HCT116 (cell line): Measurements from ENCODE around the gene EMP2. TPM values are rescaled to one million over a fixed set of nuclear protein-coding genes. Genes with fewer than 3 reads are reported as not detected.

ENCODE experiments used
- ATAC-seq: fragments of 200-7000 bp; cut with Tn5 transposase; 2 replicates; pipeline ENCODE4 v1.9.1; 2020; ENCODE audit warnings: mild to moderate bottlenecking, moderate library complexity
- BruUV-seq: library from RNA; stranded (reverse); fragments of 400-500 nt; replicated peaks from 2 replicates; lab custom pipeline; 2021; lab: Mats Ljungman, UMichigan
- CTCF ChIA-PET: fragments of 300-600 bp; sonication (Branson Sonifier 250); formaldehyde crosslinking; loops from one replicate; lab custom pipeline; 2021; ENCODE audit warnings: antibody characterized with exemption; lab: Charles Lee
- POLR2A ChIA-PET: fragments of 300-600, 350-600 bp; sonication (Branson Sonifier 250); formaldehyde crosslinking; loops from one replicate; lab custom pipeline; 2021; ENCODE audit warnings: antibody characterized with exemption; lab: Charles Lee
- RAD21 ChIA-PET, 2 experiments: fragments of 300-600 bp; sonication (Branson Sonifier 250); formaldehyde crosslinking; loops; one replicate each; lab custom pipeline; 2023; ENCODE audit warnings: low total read pairs in 2 of 2; ENCODE audit not compliant: uncharacterized antibody in 2 of 2, unreplicated experiment in 2 of 2, low non-redundant PET in 1 of 2; lab: Charles Lee
- DNase-seq: peaks from one replicate; pipeline ENCODE4 v3.0.0-alpha.2; 2010; ENCODE audit warnings: low read depth, low spot score
- H2AFZ ChIP-seq: fragments of 200-600 bp; shearing (Covaris generic), sonication (generic); 2 replicates; pipeline ENCODE4 v1.6.1; 2017; ENCODE audit warnings: low read depth, mixed run types, mixed read lengths, antibody characterized with exemption, low read length; ENCODE audit not compliant: poor library complexity, severe bottlenecking
- H3K27ac ChIP-seq: 2 replicates; pipeline ENCODE4 v1.5.1; 2012; ENCODE audit warnings: low read depth, low read length
- H3K27me3 ChIP-seq: fragments of 200-600 bp; sonication (generic); 2 replicates; pipeline ENCODE4 v1.6.1; 2016; ENCODE audit warnings: mixed run types, low read length, mixed read lengths; ENCODE audit not compliant: insufficient read depth
- H3K36me3 ChIP-seq, 2 experiments: fragments of 200-500 bp in 1 of 2; fragments of 200-600 bp in 1 of 2; sonication (Bioruptor generic) in 1 of 2; sonication (generic) in 1 of 2; 2 replicates each; pipeline versions ENCODE4 v1.5.1 to v1.6.1; 2014 to 2016; ENCODE audit warnings: low read length in 2 of 2, inconsistent platforms in 1 of 2, mixed read lengths in 1 of 2, mixed run types in 1 of 2; ENCODE audit not compliant: insufficient read depth in 2 of 2, control insufficient read depth in 1 of 2
- H3K4me1 ChIP-seq, 2 experiments: fragments of 200-600 bp in 1 of 2; sonication (generic) in 1 of 2; 2 replicates each; pipeline versions ENCODE4 v1.5.1 to v1.6.1; 2012 to 2017; ENCODE audit warnings: low read length in 2 of 2, inconsistent platforms in 1 of 2, mild to moderate bottlenecking in 1 of 2, mixed read lengths in 1 of 2, mixed run types in 1 of 2, moderate library complexity in 1 of 2; ENCODE audit not compliant: insufficient read depth in 2 of 2, control insufficient read depth in 1 of 2
- H3K4me2 ChIP-seq: fragments of 200-600 bp; sonication (generic); 2 replicates; pipeline ENCODE4 v1.6.1; 2017; ENCODE audit warnings: mixed run types, low read length, mixed read lengths
- H3K4me3 ChIP-seq, 2 experiments: fragments of 200-600 bp in 1 of 2; sonication (generic) in 1 of 2; replicated peaks in 1 of 2; 2 replicates each; pipeline ENCODE4 v1.5.1; 2011 to 2016; ENCODE audit warnings: low read length in 2 of 2, control low read depth in 1 of 2, low read depth in 1 of 2, mild to moderate bottlenecking in 1 of 2, mixed read lengths in 1 of 2, mixed run types in 1 of 2
- H3K79me2 ChIP-seq: fragments of 200-600 bp; sonication (generic); 2 replicates; pipeline ENCODE4 v1.6.1; 2017; ENCODE audit warnings: mild to moderate bottlenecking, mixed run types, low read length, moderate library complexity, mixed read lengths; ENCODE audit not compliant: insufficient read depth
- H3K9ac ChIP-seq: fragments of 200-600 bp; sonication (generic); 2 replicates; pipeline ENCODE4 v1.6.1; 2016; ENCODE audit warnings: low read length, mixed read lengths
- H3K9me2 ChIP-seq: fragments of 200-600 bp; sonication (generic), shearing (Covaris generic); 2 replicates; pipeline ENCODE4 v1.6.1; 2017; ENCODE audit warnings: mixed run types, mild to moderate bottlenecking, moderate library complexity; ENCODE audit not compliant: insufficient read depth
- H3K9me3 ChIP-seq, 2 experiments: fragments of 200-500 bp in 1 of 2; fragments of 200-600 bp in 1 of 2; sonication (Bioruptor generic) in 1 of 2; sonication (generic) in 1 of 2; 2 replicates each; pipeline ENCODE4 v1.6.1; 2014 to 2017; ENCODE audit warnings: low read length in 2 of 2, mixed read lengths in 2 of 2, inconsistent platforms in 1 of 2, low read depth in 1 of 2, mild to moderate bottlenecking in 1 of 2, mixed run types in 1 of 2, moderate library complexity in 1 of 2; ENCODE audit not compliant: control insufficient read depth in 1 of 2, insufficient read depth in 1 of 2
- H4K20me1 ChIP-seq: fragments of 200-600 bp; sonication (generic), shearing (Covaris generic); 2 replicates; pipeline ENCODE4 v1.6.1; 2017; ENCODE audit warnings: mixed run types, mild to moderate bottlenecking, moderate library complexity; ENCODE audit not compliant: insufficient read depth
- ELF1 ChIP-seq: IDR thresholded peaks from 2 replicates; pipeline ENCODE4 v1.6.1; 2012; ENCODE audit warnings: low read depth, borderline replicate concordance
- EZH2phosphoT487 ChIP-seq: fragments of 200-600 bp; IDR thresholded peaks from 2 replicates; pipeline ENCODE4 v1.6.1; 2018; ENCODE audit warnings: antibody characterized with exemption, borderline replicate concordance
- FOSL1 ChIP-seq: IDR thresholded peaks from 2 replicates; pipeline ENCODE4 v1.6.1; 2012; ENCODE audit warnings: low read depth
- JUND ChIP-seq: IDR thresholded peaks from 2 replicates; pipeline ENCODE4 v1.6.1; 2012
- POLR2A ChIP-seq: IDR thresholded peaks from 2 replicates; pipeline ENCODE4 v1.7.0; 2011; ENCODE audit warnings: borderline replicate concordance; ENCODE audit not compliant: insufficient read depth, insufficient read length; ENCODE audit errors: extremely low read depth
- POLR2AphosphoS5 ChIP-seq: IDR thresholded peaks from 2 replicates; pipeline ENCODE4 v1.6.1; 2011; ENCODE audit warnings: mild to moderate bottlenecking, low read depth, low read length, moderate library complexity
- SIN3A ChIP-seq: IDR thresholded peaks from 2 replicates; pipeline ENCODE4 v1.6.1; 2012; ENCODE audit warnings: low read depth
- SP1 ChIP-seq: IDR thresholded peaks from 2 replicates; pipeline ENCODE4 v1.6.1; 2012; ENCODE audit warnings: low read depth
- SRF ChIP-seq: IDR thresholded peaks from 2 replicates; pipeline ENCODE4 v1.6.1; 2012; ENCODE audit warnings: low read depth
- TCF7L2 ChIP-seq: IDR thresholded peaks from 2 replicates; pipeline ENCODE4 v1.7.0; 2011; ENCODE audit warnings: borderline replicate concordance, inconsistent platforms; ENCODE audit not compliant: insufficient read depth, insufficient read length; ENCODE audit errors: extremely low read depth
- YY1 ChIP-seq: IDR thresholded peaks from 2 replicates; pipeline ENCODE4 v1.6.1; 2011; ENCODE audit warnings: low read length, low read depth, moderate library complexity, mild to moderate bottlenecking; ENCODE audit not compliant: insufficient replicate concordance; ENCODE audit errors: extremely low read depth
- intact Hi-C: fragments of 100-400 bp; cut with micrococcal nuclease; formaldehyde crosslinking; loops from 2 replicates; pipeline ENCODE4 v1.10.0; 2022
- total RNA-seq: library from RNA; stranded (reverse); gene quantifications from one replicate; pipeline ENCODE4 v1.2.1, GENCODE V29; 2021; ENCODE audit not compliant: unreplicated experiment
- TF ChIP-seq, protein P1 (sequence below): IDR thresholded peaks from 2 replicates; pipeline ENCODE4 v1.6.1; 2012
- TF ChIP-seq, protein P2 (sequence below): IDR thresholded peaks from 2 replicates; pipeline ENCODE4 v1.6.1; 2011; ENCODE audit warnings: mild to moderate bottlenecking, low read length, moderate library complexity; ENCODE audit not compliant: insufficient replicate concordance; ENCODE audit errors: extremely low read depth

The EMP2 gene
- total RNA-seq, 1 experiment from 2014 or later, result 32.6 TPM

GRCh38 chr16:10616419-10616755 lies 36.0 kb upstream of the EMP2 start:
- intact Hi-C loops, result no loop called here
- TF ChIP-seq, protein P1, sequence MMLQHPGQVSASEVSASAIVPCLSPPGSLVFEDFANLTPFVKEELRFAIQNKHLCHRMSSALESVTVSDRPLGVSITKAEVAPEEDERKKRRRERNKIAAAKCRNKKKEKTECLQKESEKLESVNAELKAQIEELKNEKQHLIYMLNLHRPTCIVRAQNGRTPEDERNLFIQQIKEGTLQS, result no peak
- no peak for TF ChIP-seq EZH2phosphoT487
- no peak for TF ChIP-seq SIN3A
- no peak for TF ChIP-seq POLR2A
- TF ChIP-seq, protein P2, sequence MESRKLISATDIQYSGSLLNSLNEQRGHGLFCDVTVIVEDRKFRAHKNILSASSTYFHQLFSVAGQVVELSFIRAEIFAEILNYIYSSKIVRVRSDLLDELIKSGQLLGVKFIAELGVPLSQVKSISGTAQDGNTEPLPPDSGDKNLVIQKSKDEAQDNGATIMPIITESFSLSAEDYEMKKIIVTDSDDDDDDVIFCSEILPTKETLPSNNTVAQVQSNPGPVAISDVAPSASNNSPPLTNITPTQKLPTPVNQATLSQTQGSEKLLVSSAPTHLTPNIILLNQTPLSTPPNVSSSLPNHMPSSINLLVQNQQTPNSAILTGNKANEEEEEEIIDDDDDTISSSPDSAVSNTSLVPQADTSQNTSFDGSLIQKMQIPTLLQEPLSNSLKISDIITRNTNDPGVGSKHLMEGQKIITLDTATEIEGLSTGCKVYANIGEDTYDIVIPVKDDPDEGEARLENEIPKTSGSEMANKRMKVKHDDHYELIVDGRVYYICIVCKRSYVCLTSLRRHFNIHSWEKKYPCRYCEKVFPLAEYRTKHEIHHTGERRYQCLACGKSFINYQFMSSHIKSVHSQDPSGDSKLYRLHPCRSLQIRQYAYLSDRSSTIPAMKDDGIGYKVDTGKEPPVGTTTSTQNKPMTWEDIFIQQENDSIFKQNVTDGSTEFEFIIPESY, result no peak
- no peak for TF ChIP-seq TCF7L2
- TF ChIP-seq SP1, result no peak
- no peak for TF ChIP-seq JUND
- TF ChIP-seq ELF1, result no peak
- no peak for TF ChIP-seq YY1
- TF ChIP-seq FOSL1, result no peak
- TF ChIP-seq POLR2AphosphoS5, result no peak
- no peak for TF ChIP-seq SRF
- TF ChIP-seq, all 23 proteins: peak for 0
- H3K27ac ChIP-seq, result no peak overlapping the region; the same call in 1 of the 2 replicates
- no peak overlapping the region for H3K4me3 ChIP-seq
- peaks cover 11 to 17% of the 10 kb centered on the region in 2 experiments for H3K4me1 ChIP-seq
- no peak for DNase-seq
- H3K27me3 ChIP-seq, result no peaks in the 10 kb centered on the region
- no peaks in the 10 kb centered on the region for H4K20me1 ChIP-seq
- H3K4me2 ChIP-seq, result peak overlapping the region; percentile 44; the same call in 1 of the 2 replicates
- H2AFZ ChIP-seq, result no peak overlapping the region
- ChIA-PET POLR2A (no interaction called here), RAD21 (no interaction called here), CTCF (no interaction called here)
- no peaks in the 10 kb centered on the region for H3K79me2 ChIP-seq
- no peaks in the 10 kb centered on the region for H3K9me3 ChIP-seq
- no peaks in the 10 kb centered on the region for H3K36me3 ChIP-seq
- no peak for ATAC-seq
- H3K9ac ChIP-seq, result no peak overlapping the region
- H3K9me2 ChIP-seq, result no peaks in the 10 kb centered on the region
- BruUV-seq, result no TSS peak
